GM13977 (cell line): ENCODE results near the gene RAB15.

Experiments used
- DNase-seq: peaks from one replicate; pipeline ENCODE4 v3.0.0; 2012; ENCODE audit warnings: low spot score
- CTCF ChIP-seq: IDR thresholded peaks from 2 replicates; pipeline ENCODE4 v1.5.1; 2012; ENCODE audit warnings: mild to moderate bottlenecking, control low read depth; ENCODE audit not compliant: insufficient read depth; ENCODE audit errors: extremely low read depth, missing control alignments
- in situ Hi-C: fragments of 300-500 bp; cut with MboI; formaldehyde crosslinking; loops from one replicate; pipeline ENCODE4 v1.12.0; 2022; ENCODE audit warnings: low sequenced_read_pairs, low pct_unique_long_range_greater_than_20kb, mixed read lengths, inconsistent platforms; ENCODE audit not compliant: unreplicated experiment

RAB15 gene

GRCh38 chr14:64944041-64944440, 28.1 kb downstream of the RAB15 start:
- TF ChIP-seq CTCF: no peak
- in situ Hi-C loops: no loop called here
- no peak for DNase-seq

- in situ Hi-C loops: no loop called here
- no peak for TF ChIP-seq CTCF
These were observed 28.6 kb downstream of the RAB15 start for GRCh38 chr14:64943556-64943955.

GRCh38 chr14:64942531-64943111, 29.5 kb downstream of the RAB15 start, which contains the start of gene GPX2:
GPX2 (minus strand) TSS chr14:64942745; CDS start chr14:64942726, 19 bp downstream.
- in situ Hi-C loops: no loop called here
- TF ChIP-seq CTCF: no peak
- DNase-seq: no peak

More at GRCh38 chr14:64943556-64943955, 28.6 kb downstream of the RAB15 start:
- no peak for DNase-seq

GRCh38 chr14:64940336-64940910, 31.7 kb downstream of the RAB15 start:
- DNase-seq: no peak
- TF ChIP-seq CTCF: no peak
- in situ Hi-C loops: no loop called here

GRCh38 chr14:64939817-64940190, 32.3 kb downstream of the RAB15 start:
- no peak for DNase-seq
- in situ Hi-C loops: no loop called here
- TF ChIP-seq CTCF: no peak

- TF ChIP-seq CTCF: no peak
- in situ Hi-C loops: no loop called here
- DNase-seq: no peak
These were observed 32.9 kb downstream of the RAB15 start for GRCh38 chr14:64938972-64939816.
